NCI-H2107 (cell line): ENCODE data around the gene PLCD3.

Experiments used
- DNase-seq: peaks from one replicate; lab custom pipeline; 2025; lab: John Stamatoyannopoulos, UW

Gene PLCD3

DNA sequence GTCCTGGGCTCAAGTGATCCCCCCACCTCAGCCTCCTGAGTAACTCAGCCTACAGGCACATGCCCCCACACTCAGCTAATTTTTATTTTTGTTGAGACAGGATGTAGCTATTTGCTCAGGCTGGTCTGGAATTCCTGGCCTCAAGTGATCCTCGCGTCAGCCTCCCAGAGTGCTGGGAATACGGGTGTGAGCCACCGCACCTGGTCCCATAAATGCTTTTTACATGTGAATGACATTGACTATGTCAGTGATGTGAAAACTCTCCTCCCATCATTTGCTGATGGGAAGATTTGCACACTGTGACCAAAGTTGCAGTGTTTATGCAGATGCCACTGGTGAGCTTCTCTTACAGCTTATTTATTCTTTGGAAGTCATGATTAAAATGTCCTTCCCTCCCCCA lies 15.0 kb downstream of the PLCD3 start:
- no peak for DNase-seq

DNA sequence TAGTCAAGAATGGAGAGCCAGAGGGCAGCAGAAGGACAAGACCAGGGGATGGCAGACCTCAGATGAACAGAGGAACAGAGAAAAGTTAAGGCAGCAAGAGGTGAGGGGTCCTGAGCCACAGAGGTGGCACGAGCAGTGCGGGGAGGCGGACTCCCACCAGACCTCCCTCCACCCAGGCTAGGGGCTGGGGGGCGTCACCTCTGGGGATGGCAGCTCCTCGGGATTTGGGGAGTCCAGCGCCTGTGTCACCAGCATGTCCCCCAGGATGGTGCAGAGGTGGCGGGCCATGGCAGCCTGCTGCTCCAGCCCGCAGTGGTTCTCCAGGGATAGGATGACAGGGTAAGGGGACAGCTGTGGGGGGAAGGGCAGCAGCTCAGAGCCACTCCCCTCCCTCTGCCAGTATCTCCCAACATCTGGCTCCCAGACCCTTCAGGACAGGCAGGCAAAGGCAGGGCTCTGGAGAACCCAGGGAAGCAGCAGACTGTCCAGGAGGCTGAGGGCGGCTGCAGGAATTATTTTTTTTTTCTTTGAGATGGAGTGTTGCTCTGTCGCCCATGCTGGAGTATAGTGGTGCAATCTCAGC lies 15.8 kb downstream of the PLCD3 start:
- no peak for DNase-seq

DNA sequence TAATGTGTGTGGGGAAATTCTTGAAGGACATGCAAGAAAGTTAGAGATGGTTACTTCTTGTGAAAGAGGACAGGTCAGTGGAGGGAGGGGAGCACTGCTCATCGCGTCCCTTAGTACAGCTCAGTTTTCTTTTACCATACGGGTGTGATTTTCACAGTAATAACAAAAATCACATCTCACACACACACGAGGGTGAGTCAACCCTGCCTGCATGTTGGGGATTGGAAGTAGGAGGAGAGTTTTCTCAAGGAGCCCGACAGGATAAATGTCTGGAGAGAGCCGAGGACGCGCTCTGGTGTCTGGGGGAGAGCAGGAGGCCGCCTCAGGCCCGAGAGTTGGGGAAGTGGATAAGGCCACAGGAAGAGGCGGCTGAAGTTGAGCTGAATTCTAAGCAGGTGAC lies 16.4 kb downstream of the PLCD3 start:
- DNase-seq: no peak

DNA sequence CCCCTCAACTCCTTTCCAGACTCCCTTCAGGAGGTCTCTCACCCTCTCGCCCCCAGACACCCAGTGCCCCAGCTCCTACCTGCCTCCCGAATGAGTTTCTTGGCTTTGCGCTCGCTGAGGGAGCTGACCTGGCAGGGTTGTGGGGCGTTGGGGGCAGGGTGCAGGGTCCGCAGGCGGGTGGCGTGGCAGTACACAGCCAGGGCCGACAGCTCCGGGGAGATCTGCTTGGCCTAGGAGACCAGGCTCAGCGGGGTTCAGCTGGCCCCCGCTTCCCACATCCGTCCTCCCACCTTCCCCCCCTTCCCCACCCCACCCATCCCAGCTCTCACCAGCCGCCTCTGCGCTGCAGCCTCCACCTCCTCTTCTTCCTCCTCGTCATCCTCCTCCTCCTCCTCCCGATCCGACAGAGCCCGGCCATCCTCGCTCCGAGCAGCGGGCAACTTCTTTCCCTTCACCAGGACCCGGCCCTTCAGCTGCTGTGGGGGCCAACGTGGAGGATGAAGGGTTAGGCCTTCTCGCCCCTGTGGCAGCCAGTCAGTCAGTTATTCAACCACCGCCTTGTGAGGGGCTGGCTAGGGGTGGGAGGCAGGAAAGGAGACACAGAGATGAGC lies 17.2 kb downstream of the PLCD3 start:
- no peak for DNase-seq

DNA sequence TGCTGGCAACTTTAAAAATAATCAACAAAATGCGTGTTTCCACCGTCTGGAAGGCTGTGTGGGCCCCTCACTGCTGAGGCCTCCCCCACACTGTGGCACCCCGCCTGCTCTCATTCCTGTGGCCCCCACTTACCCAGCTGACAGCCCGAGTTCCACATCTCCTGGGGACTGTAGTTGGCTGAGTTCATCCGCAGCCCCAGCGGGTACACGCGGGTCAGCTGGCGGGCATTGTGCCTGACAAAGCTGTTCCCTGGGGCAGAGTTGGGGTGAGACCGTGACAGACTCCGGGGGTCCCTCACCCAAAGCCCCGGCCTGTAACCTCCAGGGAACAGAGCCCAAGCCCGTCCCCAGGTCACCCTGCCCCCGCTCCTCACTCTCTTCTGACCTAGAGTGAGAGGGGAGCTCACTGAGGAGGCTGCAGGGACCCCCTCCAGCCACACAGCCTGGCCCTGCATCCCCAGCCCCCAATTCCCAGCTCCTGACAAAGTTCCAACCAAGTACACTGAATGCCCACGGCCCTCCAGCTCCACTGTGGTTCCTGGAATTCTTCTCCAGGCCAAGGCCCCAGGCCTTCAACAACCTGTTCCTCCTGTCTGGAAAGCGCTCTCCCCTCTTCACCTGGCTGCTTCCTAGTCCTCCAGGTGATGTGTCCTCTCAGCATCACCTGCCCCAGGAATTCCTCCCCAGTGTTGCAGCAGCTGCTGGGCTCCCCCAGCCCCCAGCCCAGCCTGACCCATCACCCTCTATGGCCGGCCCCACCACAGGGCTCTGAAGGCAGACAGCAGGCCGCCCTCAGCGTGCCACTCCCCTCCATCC lies 18.0 kb downstream of the PLCD3 start:
- DNase-seq: no peak

DNA sequence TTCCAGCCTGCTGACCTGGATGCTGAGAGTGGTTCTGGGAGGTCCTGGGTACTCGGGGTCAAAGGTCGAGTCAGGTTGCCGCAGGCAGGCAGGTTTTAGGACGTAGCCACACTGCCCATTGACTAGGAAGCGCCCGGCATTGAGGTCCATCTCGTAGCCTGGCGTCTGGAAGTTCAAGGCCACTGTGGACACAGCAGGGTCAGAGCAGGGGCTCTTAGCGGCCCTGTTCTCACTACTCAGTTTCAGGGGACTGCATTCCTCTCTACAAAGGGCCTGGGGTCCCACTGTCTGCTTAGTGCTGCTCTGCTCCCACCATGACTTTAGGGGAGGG lies 18.9 kb downstream of the PLCD3 start:
- no peak for DNase-seq

DNA sequence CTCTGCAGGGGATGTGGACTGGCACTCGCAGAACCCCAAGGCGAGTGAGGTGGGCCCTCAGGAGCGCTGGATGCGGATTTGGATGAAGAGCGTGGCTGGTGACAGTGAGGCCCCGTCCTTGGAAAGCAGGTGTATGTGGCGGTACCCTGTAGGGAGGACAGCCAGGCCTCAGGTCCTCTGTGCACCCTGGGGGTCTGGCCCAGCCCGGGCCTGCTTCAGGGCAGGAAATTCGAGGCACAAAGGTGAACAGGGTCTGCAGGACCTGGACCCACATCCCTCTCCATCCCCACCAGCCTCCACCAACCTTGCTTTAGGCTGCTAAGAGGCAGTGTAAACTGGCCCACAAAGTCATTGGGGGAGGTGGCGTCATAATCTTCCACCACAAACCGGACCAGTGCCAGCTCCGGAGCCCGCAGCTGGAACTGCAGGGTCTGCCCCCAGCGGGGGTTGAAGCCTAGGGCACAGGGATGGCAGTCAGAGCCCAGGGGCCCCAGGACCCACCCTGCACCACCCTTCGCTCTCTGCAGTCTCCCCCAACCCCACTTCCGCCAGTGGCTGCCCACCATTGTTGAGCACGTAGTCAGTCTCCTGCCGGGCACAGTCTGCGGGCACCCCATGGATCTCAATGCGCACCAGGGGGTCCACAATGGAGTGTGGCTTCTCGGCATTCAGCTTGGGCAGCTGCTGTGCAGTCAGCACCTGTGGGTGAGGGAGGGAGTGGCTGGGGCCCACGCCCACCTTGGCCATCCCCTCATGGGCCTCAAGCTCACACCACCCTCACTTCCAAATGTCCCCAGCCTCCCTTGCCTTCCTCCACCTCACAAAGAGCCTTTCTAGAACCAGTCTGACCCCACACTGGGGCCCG lies 19.5 kb downstream of the PLCD3 start:
- no peak for DNase-seq

DNA sequence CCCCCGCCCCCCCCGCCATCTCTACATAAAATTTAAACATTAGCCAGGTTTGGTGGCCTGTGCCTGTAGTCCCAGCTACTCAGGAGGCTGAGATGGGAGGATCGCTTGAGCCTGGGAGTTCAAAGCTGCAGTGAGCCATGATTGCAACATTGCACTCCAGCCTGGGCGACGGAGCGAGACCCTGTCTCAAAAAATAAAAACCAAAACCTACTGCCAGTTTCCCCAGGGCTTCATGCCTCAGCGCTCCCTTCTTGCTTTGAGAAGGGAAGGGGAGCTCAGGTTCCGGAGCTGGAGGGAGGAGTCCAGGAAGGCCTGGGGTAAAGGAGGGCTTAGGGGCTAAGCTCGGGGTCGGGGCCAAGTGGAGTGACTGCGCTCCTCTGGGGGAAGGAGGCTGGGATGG lies 20.5 kb downstream of the PLCD3 start:
- DNase-seq: no peak

DNA sequence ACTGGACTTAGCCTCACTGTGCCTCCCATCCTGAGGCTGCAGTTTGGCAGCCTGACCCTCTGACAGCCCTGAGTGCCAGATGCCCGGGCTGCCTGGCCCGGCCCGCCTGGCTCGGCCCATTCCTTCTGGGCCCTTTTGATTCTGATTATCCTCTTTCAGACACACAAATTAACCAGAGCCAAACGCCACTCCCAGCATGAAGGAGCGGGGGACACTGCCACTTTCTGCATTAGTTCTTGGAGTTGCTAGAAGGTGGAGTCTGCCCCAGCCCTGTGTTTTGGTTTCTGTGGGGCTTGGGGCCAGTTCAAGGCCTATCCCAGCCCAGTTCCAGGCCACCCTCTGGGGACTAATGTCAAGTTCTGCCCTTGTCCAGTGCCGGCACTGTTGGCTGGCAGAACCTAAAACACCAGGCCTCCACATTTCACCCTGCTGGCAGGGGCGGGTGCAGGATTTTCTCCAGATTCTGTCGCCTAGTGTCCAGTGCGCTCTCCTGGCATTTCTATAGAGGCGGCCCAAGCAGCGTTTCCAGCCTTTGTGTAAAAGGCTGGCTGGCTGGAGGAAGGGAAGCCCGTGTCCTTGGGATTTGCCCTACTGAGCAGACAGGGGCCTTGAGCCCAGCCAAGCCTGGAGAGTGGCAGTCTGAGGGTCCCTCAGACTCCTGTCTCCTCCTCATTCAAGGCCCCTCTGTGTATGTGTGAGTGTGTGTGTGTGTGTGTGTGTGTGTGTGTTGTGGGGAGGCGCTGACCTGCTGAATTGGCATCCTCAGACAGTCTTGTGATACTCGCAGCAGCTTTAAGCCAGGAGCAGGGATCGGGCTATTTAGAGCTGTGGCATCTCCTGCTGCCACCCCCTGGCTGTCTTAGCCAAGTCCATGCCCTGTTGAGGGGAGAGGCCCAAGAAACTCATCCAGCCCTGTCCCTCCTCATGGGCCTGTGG lies 21.4 kb downstream of the PLCD3 start:
- DNase-seq: no peak

DNA sequence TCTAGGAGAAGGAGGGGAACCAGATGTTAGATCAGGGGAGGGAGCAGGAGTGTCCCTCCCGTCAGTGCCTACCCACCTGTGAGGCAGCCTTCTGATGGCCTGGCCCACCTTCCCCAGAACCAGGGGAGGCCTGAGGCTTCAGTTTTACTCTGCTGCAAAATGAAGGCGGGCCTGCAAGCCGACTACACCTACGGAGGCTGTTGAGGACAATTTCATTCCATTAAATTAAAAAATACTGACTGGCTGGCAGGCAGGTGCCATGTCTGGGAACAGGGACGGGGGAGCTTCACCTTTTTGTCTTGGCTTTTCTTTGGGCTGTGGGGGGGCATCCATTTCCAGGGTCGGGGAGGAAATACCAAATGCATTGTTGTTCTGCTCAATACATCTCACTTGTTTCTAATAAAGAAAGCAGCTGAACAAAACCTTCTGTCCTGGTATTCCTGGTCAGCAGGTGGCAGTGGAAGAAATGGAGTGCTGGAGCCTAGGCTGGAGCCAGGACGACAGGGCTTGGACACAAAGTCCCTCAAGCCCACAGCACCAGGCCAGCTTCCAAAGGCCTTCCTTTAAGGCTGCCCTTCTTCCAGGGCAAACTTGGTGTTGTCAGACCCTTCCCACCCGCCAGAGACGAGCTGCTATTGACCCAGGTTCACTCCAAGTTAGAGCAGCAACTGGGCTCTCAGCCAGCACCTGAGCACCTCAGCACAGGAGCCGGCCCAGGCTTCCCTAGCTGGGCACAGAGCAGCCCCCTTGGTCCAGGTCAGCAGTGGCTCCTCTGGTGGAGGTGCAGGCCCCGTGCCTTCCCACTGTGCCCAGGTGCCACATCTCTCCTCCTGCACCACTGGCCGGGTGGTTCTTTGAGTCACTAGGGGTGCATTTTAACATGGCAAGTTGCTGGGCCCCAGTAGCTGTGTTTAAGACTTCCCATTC lies 23.5 kb downstream of the PLCD3 start:
- no peak for DNase-seq

DNA sequence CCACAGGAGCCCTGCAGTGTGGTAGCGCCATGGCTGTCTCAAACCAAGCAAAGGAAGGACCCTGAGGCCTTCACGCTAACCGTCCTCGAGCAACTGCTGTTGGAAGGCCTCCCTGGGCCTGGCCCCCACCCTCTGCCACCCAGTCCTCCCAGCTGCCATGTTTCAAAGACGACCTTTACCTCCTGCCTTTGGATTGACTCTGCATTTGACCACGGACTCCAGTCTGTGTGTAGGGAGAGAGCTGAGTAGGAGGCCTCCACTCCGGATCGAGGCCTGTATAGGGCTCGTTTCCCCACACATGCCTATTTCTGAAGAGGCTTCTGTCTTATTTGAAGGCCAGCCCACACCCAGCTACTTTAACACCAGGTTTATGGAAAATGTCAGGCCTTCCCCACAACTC lies 24.3 kb downstream of the PLCD3 start:
- no peak for DNase-seq

DNA sequence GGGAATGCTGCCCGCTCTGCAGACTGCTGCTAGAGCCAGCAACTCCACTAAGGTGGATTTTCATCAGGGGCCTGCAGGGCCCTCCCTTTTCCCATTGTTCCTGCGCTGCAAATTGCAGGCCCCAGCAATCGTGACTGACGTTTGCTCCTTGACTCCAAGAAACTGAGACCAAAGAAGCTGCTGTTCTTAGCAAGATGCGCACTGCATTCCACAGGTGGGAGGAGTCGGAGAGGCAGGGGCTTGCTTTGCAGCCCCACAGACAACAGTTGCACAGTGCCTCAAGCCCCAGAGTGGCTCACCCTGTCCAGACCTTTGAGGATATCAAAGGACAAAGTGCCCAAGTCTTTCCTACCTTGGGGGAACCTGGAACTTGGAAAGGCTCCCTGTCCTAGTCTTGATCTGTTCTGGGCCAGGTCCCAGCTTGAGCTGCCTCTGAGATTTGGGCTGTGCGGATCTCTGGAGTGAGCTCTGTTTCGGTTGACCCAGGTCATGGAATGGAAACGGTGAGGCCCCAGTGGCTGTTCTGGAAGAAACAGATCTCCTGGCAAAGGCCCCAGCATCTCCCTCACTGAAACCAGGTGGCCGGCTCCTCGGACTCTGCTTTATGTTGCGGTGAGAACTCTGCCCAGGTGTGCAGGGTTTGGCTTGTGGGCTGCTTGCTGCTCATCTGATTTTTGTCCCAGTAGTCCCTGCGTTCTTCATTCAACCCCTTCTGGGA lies 24.9 kb downstream of the PLCD3 start:
- no peak for DNase-seq

DNA sequence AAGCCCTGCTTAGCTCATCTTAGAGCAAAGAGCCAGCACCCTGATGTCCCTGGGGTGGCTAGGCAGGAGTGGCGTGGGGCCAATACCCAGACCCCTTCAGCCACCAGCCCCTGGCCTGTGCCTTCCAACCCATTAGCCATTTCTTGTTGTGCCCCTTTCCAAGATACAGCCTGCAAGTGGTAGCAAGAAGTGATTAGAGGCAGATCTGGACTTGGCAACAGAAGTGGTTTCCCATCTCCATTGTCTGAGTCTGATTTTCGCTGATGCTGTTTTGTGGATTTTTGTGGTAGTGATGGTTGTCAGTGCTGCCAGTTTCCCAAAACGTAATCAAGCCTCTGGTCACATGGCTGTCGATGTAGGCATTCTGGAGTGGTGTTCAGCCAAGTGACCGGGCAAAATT lies 25.7 kb downstream of the PLCD3 start:
- DNase-seq: no peak

DNA sequence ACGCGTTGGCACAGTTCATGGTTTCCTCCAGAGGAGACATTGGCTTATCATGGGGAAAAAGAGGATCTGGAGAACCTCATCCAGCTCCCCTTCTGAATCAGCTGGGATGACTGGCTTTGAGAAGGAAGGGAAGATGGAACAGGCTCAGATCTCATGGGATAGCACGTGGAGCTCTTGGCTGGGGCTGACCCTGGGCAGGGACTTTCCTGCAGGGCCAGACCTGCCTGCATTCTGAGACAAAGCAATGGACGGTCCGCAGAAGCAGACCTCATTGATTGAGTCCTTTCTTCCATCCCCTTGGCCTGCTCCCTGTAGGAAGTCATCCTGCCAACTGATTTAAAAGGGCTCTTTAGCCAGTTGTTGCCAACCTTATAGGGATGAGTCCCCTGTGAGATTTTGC lies 26.2 kb downstream of the PLCD3 start:
- DNase-seq: no peak

DNA sequence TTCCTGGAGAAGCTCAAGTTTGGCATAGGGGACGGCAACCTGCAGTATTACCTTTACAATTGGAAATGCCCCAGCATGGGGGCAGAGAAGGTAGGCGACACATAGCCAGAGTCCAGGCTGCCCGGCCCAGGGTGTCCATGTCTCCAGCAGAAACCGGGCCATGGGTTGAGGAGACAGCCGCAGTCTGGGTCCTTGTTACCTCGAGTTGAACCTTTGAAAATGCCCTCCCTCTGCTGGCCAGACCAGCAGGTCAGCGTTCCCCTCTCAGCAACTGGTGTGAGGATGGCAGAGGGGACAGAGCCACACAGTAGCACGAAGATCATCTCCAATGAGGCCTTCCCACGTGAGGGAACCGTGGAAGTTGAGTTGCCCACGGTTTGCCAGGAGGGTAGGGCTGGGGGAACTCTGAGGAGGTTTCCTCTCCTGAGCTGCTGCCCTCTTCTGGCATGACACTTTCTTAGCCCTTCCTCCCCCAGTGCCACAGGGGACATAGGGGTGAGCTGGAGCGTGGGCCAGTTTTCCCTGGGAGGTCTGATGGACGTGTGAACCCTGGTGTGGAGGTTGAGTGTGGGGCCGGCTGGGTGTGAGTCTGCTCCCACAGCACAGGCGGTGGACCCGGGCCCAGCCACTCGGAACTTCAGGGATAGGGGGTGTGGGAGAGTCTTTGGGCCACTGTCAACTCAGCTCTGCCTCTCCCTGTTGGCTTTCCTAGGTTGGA lies 27.2 kb downstream of the PLCD3 start:
- DNase-seq: no peak

DNA sequence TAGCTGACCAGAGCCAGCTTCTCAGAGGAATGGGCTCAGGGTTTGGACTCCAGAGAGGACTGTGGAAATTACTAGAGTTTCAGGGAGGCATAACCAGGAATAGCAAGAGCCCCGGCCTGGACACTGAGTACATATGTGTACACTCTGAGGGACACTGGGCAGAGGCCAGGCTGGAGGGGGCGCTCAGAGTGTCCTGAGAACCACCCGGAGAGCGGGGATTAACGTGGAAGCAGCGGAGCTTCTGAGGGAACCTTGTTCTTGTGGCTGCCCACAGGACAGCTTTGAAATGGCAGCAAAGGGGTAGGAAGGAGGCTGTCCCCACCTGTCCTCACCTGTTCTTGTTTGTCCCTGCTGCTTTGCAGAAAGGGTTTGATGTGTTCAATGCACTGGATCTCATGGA lies 27.8 kb downstream of the PLCD3 start:
- no peak for DNase-seq

DNA sequence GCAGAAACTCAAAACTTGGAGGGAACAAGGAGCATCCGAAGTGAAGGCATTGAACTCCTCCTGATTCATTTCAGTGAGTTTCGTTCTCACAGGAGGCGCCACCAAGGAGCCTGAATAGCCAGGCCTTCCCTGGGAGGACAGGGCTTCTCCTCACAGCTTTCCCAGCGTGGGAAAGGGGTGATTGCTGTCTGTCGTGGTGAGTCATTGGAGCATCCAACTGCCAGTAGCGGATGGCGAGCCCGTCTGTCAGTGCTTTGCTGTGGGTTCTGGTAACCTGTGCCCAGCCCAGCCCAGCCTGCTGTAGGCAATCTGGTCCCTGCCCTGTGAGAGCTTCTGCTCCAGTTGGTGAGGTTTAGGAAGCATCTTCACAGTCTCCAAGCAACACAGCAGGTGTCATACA lies 28.3 kb downstream of the PLCD3 start:
- no peak for DNase-seq

DNA sequence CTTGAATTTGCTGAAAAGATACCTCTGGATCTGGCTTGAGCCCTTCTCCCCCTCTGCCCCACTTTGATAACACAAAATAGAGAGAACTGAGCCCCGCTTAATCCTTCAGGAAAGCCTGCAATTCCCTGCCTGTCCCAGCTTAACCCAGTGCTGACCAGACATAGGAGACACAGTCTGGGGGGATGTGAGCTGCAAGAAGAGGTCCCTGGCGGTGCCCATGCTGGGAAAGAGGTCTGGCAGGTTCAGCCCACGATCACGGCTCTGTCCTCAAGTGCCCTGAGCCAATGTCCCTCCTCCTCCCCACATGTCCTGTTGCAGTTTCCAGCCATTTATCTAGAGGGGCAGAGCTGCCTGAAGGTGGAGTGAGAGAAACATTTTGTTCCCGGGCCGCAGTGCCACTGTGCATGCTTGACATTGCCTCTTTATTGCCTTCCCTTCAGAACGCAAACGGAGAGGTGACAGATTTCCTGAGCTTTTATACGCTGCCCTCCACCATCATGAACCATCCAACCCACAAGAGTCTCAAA lies 29.0 kb downstream of the PLCD3 start:
- no peak for DNase-seq

DNA sequence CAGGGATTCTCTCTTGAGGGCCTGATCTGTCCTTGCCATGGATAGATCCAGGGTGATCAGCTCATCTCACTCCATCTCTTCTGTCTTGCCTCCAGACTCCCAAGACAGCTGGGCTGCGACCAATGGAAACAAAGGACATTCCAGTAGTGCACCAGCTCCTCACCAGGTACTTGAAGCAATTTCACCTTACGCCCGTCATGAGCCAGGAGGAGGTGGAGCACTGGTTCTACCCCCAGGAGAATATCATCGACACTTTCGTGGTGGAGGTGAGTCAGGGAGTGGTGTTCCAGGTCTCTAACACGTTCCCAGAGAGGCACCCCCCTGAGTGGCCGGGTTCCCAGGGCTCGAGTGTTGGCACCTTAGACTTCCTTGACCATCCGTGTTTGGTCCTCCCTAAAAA lies 29.5 kb downstream of the PLCD3 start:
- DNase-seq: no peak
